ENCODE measurements around the gene PRICKLE2.
A peak's percentile ranks its signal among the peaks of the same experiment; 100 is the strongest.

Gene PRICKLE2

DNA sequence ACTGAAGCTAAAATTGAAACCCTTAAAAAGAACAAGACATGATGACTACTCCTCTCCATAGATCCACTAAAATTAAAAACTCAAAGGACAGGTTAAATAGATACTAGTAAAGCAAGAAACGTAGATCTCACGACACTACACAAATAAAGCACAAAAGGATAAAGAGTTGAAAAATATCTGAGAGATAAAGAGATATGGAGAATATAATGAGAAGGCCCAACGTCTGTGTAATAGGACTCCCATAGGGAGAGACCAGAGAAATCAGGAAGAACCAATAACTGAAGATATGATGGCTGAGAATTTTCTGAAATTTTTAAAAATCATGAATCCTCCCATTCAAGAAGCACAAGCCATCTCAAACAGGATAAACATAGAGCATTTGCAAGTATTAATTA, 45.6 kb upstream of the PRICKLE2 start:
- no peaks in the 10 kb centered on the region for H3K9me3 ChIP-seq (ENCODE audit: severe bottlenecking)
- TF ChIP-seq, protein P1, sequence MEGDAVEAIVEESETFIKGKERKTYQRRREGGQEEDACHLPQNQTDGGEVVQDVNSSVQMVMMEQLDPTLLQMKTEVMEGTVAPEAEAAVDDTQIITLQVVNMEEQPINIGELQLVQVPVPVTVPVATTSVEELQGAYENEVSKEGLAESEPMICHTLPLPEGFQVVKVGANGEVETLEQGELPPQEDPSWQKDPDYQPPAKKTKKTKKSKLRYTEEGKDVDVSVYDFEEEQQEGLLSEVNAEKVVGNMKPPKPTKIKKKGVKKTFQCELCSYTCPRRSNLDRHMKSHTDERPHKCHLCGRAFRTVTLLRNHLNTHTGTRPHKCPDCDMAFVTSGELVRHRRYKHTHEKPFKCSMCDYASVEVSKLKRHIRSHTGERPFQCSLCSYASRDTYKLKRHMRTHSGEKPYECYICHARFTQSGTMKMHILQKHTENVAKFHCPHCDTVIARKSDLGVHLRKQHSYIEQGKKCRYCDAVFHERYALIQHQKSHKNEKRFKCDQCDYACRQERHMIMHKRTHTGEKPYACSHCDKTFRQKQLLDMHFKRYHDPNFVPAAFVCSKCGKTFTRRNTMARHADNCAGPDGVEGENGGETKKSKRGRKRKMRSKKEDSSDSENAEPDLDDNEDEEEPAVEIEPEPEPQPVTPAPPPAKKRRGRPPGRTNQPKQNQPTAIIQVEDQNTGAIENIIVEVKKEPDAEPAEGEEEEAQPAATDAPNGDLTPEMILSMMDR (IDR thresholded peaks at IDR 0.05; ENCODE audit: poor library complexity, severe bottlenecking) = no peak
- no peak for ATAC-seq (ENCODE audit: low read depth)
- no peak for DNase-seq (ENCODE audit: low spot score)
- H3K4me1 ChIP-seq (ENCODE audit: insufficient read depth, poor library complexity, severe bottlenecking) = peaks cover 15% of the 10 kb centered on the region
- H3K36me3 ChIP-seq (ENCODE audit: low read depth) = no peaks in the 10 kb centered on the region
- H3K27ac ChIP-seq (ENCODE audit: poor library complexity, severe bottlenecking) = no peak overlapping the region
- no peaks in the 10 kb centered on the region for H3K27me3 ChIP-seq (ENCODE audit: insufficient read depth, poor library complexity, severe bottlenecking)
- H3K4me3 ChIP-seq (ENCODE audit: severe bottlenecking) = no peak overlapping the region

DNA sequence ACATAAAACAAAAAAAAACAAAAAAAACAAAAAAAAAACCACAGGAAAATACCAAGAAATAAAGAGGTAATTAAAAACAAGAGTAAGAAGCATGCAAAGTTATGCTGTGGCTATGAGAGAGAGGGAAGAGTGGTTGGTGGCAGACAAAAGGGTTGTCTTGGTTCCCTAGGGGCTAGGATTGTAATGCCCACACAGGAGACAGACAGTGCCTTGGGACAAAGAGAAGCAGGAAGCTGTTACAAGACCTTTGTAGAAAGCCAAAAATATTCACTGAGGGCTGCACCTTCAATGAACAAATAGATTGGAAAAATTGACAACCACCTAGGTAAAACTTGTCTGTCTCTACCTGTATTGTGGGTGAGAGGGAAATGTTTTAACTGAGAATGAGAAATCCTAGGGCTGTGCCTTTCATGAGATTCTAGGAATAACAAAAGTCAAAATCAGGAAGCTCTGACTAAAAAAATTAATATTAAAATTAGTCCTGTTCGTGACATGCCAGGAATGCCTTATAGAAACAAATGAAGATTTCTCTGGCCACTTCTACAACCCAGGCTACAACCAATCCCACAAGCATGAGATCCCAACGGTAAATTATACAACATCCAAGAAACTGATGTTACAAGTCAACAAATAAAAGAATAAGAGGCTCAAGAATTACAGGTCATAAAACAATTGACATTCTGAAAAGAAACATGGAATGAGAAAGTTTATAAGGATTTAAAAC, 45.0 kb upstream of the PRICKLE2 start:
- TF ChIP-seq, protein P1 (IDR thresholded peaks at IDR 0.05; ENCODE audit: poor library complexity, severe bottlenecking) = no peak
- no peaks in the 10 kb centered on the region for H3K9me3 ChIP-seq (ENCODE audit: severe bottlenecking)
- H3K4me1 ChIP-seq (ENCODE audit: insufficient read depth, poor library complexity, severe bottlenecking) = peaks cover 21% of the 10 kb centered on the region
- no peak for ATAC-seq (ENCODE audit: low read depth)
- no peak overlapping the region for H3K27ac ChIP-seq (ENCODE audit: poor library complexity, severe bottlenecking)
- H3K27me3 ChIP-seq (ENCODE audit: insufficient read depth, poor library complexity, severe bottlenecking) = no peaks in the 10 kb centered on the region
- no peak overlapping the region for H3K4me3 ChIP-seq (ENCODE audit: severe bottlenecking)
- no peak for DNase-seq (ENCODE audit: low spot score)
- no peaks in the 10 kb centered on the region for H3K36me3 ChIP-seq (ENCODE audit: low read depth)

DNA sequence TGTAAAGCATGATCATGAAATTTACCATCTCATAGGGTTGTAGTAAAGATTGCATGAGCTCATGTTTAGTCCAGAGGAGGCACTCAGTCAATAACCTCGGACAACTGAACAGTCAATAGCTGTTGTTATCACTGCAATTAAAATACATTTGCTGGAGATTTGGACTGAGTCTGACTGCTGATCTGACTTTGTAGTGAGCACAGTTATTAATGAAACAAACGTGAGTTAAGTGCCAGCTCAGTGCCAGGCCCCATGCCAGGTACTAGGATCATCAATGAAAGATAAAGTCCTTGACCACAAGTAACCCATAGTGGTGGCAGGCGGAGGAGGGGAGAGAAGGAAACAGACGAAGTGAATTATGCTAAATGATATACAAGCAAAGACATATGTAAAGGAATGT, 43.7 kb upstream of the PRICKLE2 start:
- H3K36me3 ChIP-seq (ENCODE audit: low read depth) = no peaks in the 10 kb centered on the region
- H3K4me3 ChIP-seq (ENCODE audit: severe bottlenecking) = no peak overlapping the region
- H3K27ac ChIP-seq (ENCODE audit: poor library complexity, severe bottlenecking) = no peak overlapping the region
- H3K4me1 ChIP-seq (ENCODE audit: insufficient read depth, poor library complexity, severe bottlenecking) = peaks cover 34% of the 10 kb centered on the region
- no peak for DNase-seq (ENCODE audit: low spot score)
- TF ChIP-seq, protein P1 (IDR thresholded peaks at IDR 0.05; ENCODE audit: poor library complexity, severe bottlenecking) = no peak
- H3K9me3 ChIP-seq (ENCODE audit: severe bottlenecking) = no peaks in the 10 kb centered on the region
- no peak for ATAC-seq (ENCODE audit: low read depth)
- H3K27me3 ChIP-seq (ENCODE audit: insufficient read depth, poor library complexity, severe bottlenecking) = no peaks in the 10 kb centered on the region

DNA sequence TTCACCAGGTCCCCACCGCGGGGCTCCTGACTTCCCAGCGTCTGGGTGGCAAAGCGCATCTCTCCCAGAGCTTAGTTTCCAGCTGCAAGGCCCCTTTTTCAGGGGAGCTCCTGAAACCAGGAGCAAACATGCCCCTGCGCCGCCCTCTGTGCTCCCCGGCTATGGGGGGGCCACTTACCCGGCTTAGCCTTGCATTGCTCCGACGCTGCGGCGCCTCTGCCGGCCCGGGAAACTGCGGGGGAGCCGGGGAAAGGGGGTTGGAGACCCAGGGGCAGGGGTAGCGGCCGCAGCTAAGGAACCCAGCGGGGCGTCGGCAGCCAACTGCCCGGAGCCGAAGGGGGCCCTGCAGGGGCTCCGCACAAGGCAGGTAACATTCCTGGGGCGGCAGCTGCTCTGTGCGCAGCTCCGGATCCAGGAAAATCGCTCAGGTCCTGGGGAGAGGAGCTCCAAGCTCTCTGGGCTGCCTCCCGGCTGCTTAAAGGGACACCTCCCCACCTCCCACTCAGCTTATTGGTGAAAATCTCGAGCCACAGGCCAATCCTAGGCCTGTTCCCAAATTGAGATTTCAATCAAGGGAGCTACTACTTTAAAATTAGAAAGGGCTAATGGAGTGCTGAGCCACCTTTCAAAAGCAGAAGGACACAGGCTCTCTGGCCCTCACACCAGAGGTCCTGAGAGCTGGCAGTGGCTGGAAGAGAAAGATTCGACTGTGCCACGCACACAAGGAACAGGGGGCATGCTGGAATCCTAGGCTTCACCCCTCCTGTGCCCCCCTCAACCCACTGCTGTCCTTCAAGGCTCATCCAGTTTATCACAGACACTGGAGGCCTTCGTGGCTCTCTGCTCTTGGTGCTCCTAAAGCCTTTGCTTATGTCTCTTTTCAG, 42.7 kb upstream of the PRICKLE2 start:
- Histone ChIP-seq H3K9me3 (ENCODE audit: severe bottlenecking) (no peaks in the 10 kb centered on the region), H3K4me3 (ENCODE audit: severe bottlenecking) (peak overlapping the region; percentile 49), H3K27ac (ENCODE audit: poor library complexity, severe bottlenecking) (peak overlapping the region; percentile 96), H3K27me3 (ENCODE audit: insufficient read depth, poor library complexity, severe bottlenecking) (no peaks in the 10 kb centered on the region), H3K4me1 (ENCODE audit: insufficient read depth, poor library complexity, severe bottlenecking) (peaks cover 34% of the 10 kb centered on the region), H3K36me3 (ENCODE audit: low read depth) (no peaks in the 10 kb centered on the region)
- ATAC-seq (ENCODE audit: low read depth) (peak; percentile 71), DNase-seq (ENCODE audit: low spot score) (no peak)
- TF ChIP-seq, protein P1 (IDR thresholded peaks at IDR 0.05; ENCODE audit: poor library complexity, severe bottlenecking) = no peak
